Hepatocyte (in vitro differentiated cells): Measurements from ENCODE around the gene GRIK2. TPM values are rescaled to one million over a fixed set of nuclear protein-coding genes. Genes with fewer than 3 reads are reported as not detected.

Experiments
- DNase-seq: peaks from one replicate; pipeline ENCODE4 v3.0.0-alpha.2; 2016; ENCODE audit warnings: low spot score
- H2AFZ ChIP-seq: fragments of 200-600 bp; sonication (generic); 2 replicates; pipeline ENCODE4 v1.6.0; 2016; ENCODE audit warnings: antibody characterized with exemption, mild to moderate bottlenecking
- H3K27ac ChIP-seq: fragments of 200-600 bp; sonication (generic); 2 replicates; pipeline ENCODE4 v1.5.1; 2016; ENCODE audit warnings: mild to moderate bottlenecking
- H3K27me3 ChIP-seq: fragments of 200-600 bp; sonication (generic); 2 replicates; pipeline ENCODE4 v1.6.1; 2016
- H3K36me3 ChIP-seq: fragments of 200-600 bp; sonication (generic); replicated peaks from 2 replicates; pipeline ENCODE4 v1.5.1; 2016; ENCODE audit warnings: low read depth; ENCODE audit not compliant: insufficient read depth
- H3K4me1 ChIP-seq: fragments of 200-600 bp; sonication (generic); 2 replicates; pipeline ENCODE4 v1.5.1; 2016; ENCODE audit warnings: mild to moderate bottlenecking, moderate library complexity; ENCODE audit not compliant: insufficient read depth
- H3K4me2 ChIP-seq: fragments of 200-600 bp; sonication (generic); 2 replicates; pipeline ENCODE4 v1.6.0; 2016
- H3K4me3 ChIP-seq: fragments of 200-600 bp; sonication (generic); 2 replicates; pipeline ENCODE4 v1.5.1; 2016; ENCODE audit warnings: mild to moderate bottlenecking
- H3K79me2 ChIP-seq: fragments of 200-600 bp; sonication (generic); 2 replicates; pipeline ENCODE4 v1.6.0; 2017; ENCODE audit warnings: mild to moderate bottlenecking
- H3K9me2 ChIP-seq: fragments of 200-600 bp; sonication (generic); replicated peaks from 2 replicates; pipeline ENCODE4 v1.6.0; 2017; ENCODE audit warnings: mild to moderate bottlenecking; ENCODE audit not compliant: insufficient read depth
- H3K9me3 ChIP-seq: fragments of 200-600 bp; sonication (generic); 2 replicates; pipeline ENCODE4 v1.5.1; 2016; ENCODE audit warnings: low read depth, mild to moderate bottlenecking
- H4K20me1 ChIP-seq: fragments of 200-600 bp; sonication (generic); 2 replicates; pipeline ENCODE4 v1.6.0; 2016; ENCODE audit warnings: mild to moderate bottlenecking; ENCODE audit not compliant: insufficient read depth, poor library complexity, severe bottlenecking
- EZH2 ChIP-seq: fragments of 200-600 bp; sonication (generic); IDR thresholded peaks from 2 replicates; pipeline ENCODE4 v1.6.1; 2016; ENCODE audit warnings: antibody characterized with exemption, mild to moderate bottlenecking, borderline replicate concordance
- EZH2phosphoT487 ChIP-seq: fragments of 200-600 bp; sonication (generic); IDR thresholded peaks from one replicate; pipeline ENCODE4 v1.6.1; 2018; ENCODE audit warnings: antibody characterized with exemption, mild to moderate bottlenecking, low read depth, moderate library complexity; ENCODE audit not compliant: unreplicated experiment, severe bottlenecking
- WGBS: methylation state at CpG from one replicate; pipeline ENCODE4 v1.1.6; 2016; ENCODE audit warnings: low lambda C conversion rate; ENCODE audit errors: missing lambda C conversion rate; 5-methylcytosine and 5-hydroxymethylcytosine counted together
- polyA plus RNA-seq: library from polyadenylated mRNA; unstranded; fragments of >200 nt; fragmentation: Nextera tagmentation; extraction: Ambion mirVana; gene quantifications from 2 replicates; pipeline ENCODE4 v1.2.1, GENCODE V29; 2016
- total RNA-seq: library from RNA; depleted of rRNA; stranded (reverse); fragments of >200 nt; gene quantifications from 2 replicates; pipeline ENCODE4 v1.2.3, GENCODE V29; 2014
- TF ChIP-seq, protein P1 (sequence below): fragments of 200-600 bp; sonication (generic); IDR thresholded peaks from 2 replicates; pipeline ENCODE4 v1.5.1; 2016; ENCODE audit warnings: antibody characterized with exemption, mild to moderate bottlenecking; ENCODE audit not compliant: poor library complexity

The GRIK2 gene
- total and polyA plus RNA-seq, 2 experiments from 2014 or later: 5.8 to 6.2 TPM

DNA sequence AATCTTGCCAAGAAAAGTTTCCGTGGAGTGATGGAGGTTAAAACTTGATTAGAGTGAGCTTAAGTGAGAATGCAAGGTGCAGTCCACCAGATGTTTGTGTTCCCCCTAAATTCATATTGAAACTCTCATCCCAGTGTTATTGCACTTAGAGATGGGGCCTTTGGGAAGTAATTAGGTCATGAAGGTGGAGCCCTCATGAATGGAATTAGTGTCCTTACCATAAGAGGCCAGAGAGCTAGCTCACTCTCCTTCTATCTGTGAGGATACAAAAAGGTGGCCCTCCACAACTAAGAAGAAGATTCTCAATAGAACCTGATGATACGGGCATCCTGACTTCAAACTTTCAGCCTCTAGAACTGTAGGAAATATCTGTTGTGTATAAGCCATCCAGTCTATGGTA is 258.6 kb downstream of the GRIK2 start:
- 98% methylated on average over 2 of the region's 2 CpGs for WGBS
- no peak overlapping the region for H3K27ac ChIP-seq
- H3K27me3 ChIP-seq: no peaks in the 10 kb centered on the region
- H2AFZ ChIP-seq: no peak overlapping the region
- no peaks in the 10 kb centered on the region for H3K9me2 ChIP-seq
- DNase-seq: no peak
- H3K36me3 ChIP-seq: no peaks in the 10 kb centered on the region
- H3K4me1 ChIP-seq: no peaks in the 10 kb centered on the region
- TF ChIP-seq, protein P1, sequence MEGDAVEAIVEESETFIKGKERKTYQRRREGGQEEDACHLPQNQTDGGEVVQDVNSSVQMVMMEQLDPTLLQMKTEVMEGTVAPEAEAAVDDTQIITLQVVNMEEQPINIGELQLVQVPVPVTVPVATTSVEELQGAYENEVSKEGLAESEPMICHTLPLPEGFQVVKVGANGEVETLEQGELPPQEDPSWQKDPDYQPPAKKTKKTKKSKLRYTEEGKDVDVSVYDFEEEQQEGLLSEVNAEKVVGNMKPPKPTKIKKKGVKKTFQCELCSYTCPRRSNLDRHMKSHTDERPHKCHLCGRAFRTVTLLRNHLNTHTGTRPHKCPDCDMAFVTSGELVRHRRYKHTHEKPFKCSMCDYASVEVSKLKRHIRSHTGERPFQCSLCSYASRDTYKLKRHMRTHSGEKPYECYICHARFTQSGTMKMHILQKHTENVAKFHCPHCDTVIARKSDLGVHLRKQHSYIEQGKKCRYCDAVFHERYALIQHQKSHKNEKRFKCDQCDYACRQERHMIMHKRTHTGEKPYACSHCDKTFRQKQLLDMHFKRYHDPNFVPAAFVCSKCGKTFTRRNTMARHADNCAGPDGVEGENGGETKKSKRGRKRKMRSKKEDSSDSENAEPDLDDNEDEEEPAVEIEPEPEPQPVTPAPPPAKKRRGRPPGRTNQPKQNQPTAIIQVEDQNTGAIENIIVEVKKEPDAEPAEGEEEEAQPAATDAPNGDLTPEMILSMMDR: no peak
- no peak for TF ChIP-seq EZH2
- no peak for TF ChIP-seq EZH2phosphoT487
- H3K9me3 ChIP-seq: no peaks in the 10 kb centered on the region
- no peaks in the 10 kb centered on the region for H3K79me2 ChIP-seq
- no peak overlapping the region for H3K4me2 ChIP-seq
- no peaks in the 10 kb centered on the region for H4K20me1 ChIP-seq
- no peak overlapping the region for H3K4me3 ChIP-seq

DNA sequence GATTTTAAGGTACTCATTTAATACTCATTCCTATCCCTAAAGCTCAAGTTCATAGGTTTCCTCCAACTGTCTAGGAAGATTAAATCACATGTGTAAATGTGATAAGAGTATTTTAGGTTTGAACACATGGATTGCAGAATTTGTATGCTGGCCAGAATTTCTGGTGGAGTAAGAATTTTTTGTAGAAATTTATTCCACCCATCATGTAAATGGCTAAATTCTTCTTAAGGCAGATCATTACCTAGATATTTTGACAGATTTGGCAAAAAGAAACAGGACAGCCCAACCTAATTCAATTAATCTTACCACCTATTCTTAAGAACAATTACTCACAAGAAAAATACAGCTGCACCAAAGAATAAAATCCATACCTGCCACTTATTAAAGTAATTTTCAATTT is 261.6 kb downstream of the GRIK2 start:
- Histone ChIP-seq H2AFZ (no peak overlapping the region), H3K4me2 (no peak overlapping the region), H3K27ac (no peak overlapping the region), H3K79me2 (no peaks in the 10 kb centered on the region), H4K20me1 (no peaks in the 10 kb centered on the region), H3K9me3 (no peaks in the 10 kb centered on the region), H3K9me2 (no peaks in the 10 kb centered on the region), H3K36me3 (no peaks in the 10 kb centered on the region), H3K4me1 (no peaks in the 10 kb centered on the region), H3K4me3 (no peak overlapping the region), H3K27me3 (no peaks in the 10 kb centered on the region)
- TF ChIP-seq EZH2phosphoT487: no peak
- TF ChIP-seq EZH2: no peak
- TF ChIP-seq, protein P1: no peak
- no peak for DNase-seq

DNA sequence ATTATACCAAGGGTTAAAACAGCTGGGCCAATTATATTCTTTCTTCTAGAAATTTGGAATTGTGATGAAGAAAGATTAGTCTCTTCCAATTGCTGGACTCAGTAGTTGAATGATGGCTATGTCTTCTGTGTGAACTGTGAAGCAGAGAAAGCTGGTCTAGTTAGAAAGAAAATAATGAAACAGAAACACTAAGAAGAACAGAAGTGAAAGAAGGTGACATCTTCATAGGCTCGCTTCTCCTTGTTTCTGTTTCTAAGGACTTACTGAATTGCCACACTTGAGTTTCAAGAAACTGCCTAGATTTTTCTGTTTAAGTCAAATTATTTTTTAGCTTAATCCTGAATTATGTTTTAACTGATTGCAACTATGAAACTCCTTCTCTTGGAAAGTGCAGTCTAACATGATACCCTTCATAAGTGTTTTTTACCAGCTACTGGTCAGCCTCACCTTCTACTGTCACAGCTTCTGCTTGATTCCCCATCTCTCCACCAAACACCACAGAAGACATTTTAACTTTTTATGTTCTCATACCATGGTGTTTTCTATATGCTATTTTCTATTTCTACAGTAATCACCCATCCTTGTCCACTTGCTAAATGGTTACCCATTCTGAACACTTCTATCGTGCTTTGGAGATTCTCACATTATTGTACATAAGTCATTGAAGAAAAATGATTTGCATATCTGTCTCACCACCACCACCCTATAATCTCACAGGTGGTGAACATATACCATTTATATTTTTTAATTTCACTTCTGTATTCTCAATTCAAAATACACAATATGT is 268.8 kb downstream of the GRIK2 start:
- Histone ChIP-seq H3K4me3 (no peak overlapping the region), H3K4me1 (no peaks in the 10 kb centered on the region), H4K20me1 (no peaks in the 10 kb centered on the region), H3K9me3 (no peaks in the 10 kb centered on the region), H3K9me2 (no peaks in the 10 kb centered on the region), H3K79me2 (no peaks in the 10 kb centered on the region), H3K27ac (no peak overlapping the region), H2AFZ (no peak overlapping the region), H3K27me3 (no peaks in the 10 kb centered on the region), H3K36me3 (no peaks in the 10 kb centered on the region), H3K4me2 (no peak overlapping the region)
- TF ChIP-seq, protein P1: no peak
- TF ChIP-seq EZH2phosphoT487: no peak
- TF ChIP-seq EZH2: no peak
- WGBS: 96% methylated on average over 2 of the region's 2 CpGs
- DNase-seq: no peak
